IPS-18c (cell line): ENCODE data around the gene SCUBE3.

Experiments
- H3K4me3 ChIP-seq: 2 replicates; pipeline ENCODE4 v1.7.0; 2013; ENCODE audit warnings: low read depth, mild to moderate bottlenecking, low read length, moderate library complexity; ENCODE audit not compliant: insufficient read depth
- H3K9me3 ChIP-seq: one replicate; pipeline ENCODE4 v1.6.1; 2013; ENCODE audit warnings: mild to moderate bottlenecking, low read length, moderate library complexity; ENCODE audit not compliant: control insufficient read depth, insufficient read depth

SCUBE3 gene

DNA sequence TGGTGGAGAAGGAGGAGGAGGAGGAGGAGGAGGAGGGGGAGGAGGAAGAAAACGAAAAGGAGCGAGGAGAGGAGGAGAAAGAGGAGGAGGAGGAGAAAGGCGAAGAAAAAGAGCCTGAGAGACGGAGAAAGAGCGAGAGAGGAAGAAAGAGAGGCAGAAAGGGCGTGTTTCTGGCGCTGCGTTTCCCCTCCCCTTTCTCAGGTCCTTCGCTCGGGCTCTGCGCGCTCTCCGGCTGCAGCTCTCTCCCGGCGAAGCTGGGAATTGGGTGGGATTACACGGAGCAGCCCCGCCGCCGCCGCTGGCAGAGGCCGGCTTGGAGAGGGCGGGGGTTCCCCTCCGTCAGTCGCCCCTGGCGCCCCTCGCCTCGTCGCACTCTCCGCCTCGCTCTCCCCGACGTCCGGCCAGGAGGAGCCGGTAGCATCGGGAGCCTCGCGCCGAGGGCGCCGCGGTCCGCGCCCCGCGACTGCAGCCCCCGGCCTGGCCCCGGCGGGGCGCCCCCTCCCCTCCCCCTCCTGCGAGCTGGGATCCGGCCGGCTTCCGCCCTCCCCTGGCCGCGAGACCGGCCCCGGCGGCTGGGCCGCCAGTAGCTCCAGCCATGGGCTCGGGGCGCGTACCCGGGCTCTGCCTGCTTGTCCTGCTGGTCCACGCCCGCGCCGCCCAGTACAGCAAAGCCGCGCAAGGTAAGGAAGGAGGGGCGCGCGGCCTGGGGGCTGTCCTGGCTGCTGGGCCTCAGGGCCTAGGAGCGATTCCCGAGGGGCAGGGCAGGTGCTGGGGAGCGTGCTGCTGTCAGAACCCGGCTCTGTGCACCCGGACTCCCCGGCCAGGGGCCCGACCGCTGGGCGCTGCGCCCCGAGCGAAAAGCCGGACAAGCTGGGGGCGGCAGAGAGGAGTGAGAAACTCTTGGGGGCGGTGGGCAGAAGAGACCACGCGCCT lies at the start of gene SCUBE3:
TSS of gene SCUBE3 (plus strand) at position 133 of the 933 bp plus-strand sequence. CDS start at position 596, 463 bp downstream.
- Histone ChIP-seq H3K4me3 (peak within 1 kb of the TSS; percentile 64), H3K9me3 (no peaks in the 10 kb centered on the region)

DNA sequence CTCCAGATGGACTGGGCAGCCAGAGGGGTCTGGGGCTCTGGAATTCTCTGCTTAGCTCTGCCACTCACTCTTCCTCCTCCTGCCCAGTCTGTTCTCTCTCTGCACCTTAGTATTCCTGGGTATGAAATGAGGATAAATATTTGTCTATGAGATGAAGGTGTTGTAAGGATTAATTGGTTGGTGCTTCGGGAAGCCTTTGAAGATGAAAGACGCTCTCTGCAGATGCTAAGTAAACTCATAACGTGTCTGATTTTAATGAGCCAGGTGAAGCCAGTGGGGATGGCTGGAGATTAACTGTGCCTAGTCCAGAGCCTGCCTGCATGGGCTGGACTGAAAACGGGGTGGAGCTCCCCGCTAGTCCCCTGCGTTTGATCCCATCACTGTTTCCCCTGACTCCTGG lies 49.5 kb upstream of the SCUBE3 start:
- Histone ChIP-seq H3K9me3 (no peaks in the 10 kb centered on the region), H3K4me3 (no peak overlapping the region)

DNA sequence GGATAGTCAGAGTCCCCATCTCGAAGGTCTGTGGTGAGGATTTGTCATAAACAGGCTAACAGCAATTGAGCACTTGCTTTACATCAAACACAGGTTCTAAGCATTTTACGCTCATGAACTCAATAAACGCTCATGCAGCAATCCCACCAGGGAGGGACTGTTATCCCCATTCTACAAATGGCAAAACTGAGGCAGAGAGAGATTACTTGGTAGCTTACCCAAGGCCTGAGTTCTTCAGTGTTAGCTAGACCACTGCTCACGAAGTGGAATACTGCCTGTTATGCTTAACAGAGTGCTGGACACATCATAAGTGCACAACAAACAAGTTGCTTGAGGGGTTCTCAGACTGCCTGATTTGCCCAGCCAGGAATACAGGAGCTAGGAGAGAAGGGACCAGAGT lies 48.9 kb upstream of the SCUBE3 start:
- Histone ChIP-seq H3K9me3 (no peaks in the 10 kb centered on the region), H3K4me3 (no peak overlapping the region)

DNA sequence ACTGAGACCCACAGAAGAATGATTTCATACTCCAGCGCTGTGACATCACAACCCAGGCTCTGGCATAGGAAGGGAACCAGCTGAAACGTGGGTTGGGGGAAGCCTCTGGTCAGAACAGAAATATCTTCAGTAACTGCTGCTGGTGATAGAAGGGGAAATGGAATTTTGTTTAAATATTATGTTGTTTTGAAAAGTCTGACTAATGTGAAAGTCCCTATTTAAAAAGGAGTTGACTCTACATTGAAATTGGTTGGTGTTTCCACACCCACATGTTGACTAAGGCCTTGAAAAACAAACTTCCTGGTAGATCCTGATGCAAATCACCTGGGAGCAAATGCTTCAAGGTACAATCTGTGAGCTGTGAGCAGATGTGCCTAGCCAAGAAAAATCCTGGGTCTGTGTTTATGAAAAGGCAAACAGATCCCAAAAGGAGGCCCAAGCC lies 48.1 kb upstream of the SCUBE3 start:
- Histone ChIP-seq H3K9me3 (no peaks in the 10 kb centered on the region), H3K4me3 (no peak overlapping the region)

DNA sequence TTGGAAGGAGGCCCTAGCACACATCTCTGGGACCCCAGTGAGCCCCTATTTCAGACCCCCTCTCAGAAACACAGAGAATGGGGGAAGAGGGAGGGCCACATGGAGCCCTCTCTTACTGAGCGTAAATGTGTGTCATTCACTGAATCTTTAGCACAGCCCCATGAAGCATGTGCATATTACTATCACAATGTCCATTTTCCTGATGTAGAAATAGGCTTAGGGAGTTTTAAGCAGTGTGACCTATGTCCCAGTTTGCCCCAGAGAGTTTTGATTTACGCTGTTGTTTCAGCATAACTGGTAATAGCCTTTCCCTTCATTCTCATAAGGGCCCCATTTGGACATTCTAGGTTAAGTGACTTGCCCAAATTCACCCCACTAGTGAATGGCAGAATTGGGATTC lies 47.6 kb upstream of the SCUBE3 start:
- H3K4me3 ChIP-seq = no peak overlapping the region

DNA sequence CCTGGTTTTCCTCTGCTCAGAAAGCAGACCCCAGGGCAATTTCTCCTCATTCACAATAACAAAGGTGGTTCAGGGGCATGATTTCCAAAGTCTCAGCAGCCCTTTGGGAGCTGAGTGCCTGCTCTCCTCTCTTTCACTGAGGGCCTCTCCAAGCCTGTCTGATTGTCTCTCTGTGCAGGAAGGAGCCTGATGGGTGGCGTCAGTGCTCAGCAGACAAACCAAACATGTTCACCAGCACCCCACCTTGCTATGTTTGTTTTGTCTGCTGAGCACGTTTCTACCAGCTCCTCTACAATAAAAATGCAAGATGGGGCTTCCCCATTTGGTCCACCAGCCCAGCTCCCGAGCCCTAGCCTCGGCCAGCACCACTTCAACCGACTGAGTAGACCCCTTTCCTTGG lies 47.2 kb upstream of the SCUBE3 start:
- Histone ChIP-seq H3K4me3 (no peak overlapping the region), H3K9me3 (peaks cover 3% of the 10 kb centered on the region)

More for the DNA sequence above, 47.6 kb upstream of the SCUBE3 start:
- no peaks in the 10 kb centered on the region for H3K9me3 ChIP-seq

DNA sequence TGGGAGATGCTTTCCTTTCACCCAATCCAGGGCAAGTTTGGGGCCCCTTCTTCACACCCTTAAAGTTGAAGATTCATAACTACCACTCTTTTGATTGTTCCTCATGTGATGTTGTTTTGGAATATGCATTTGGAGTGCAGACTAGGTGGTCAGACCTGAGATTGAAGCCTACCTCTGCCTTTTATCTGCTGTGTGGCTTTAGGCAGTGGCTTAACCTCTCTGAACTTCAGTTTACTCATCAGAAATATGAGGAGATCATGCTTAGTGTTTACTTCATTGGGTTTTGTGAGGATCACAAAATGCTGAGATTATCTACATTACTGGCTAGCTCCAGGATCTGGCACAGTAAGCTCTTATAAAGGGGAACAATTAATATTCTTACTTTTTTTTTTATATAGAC lies 46.3 kb upstream of the SCUBE3 start:
- H3K4me3 ChIP-seq = no peak overlapping the region
- peaks cover 4% of the 10 kb centered on the region for H3K9me3 ChIP-seq

DNA sequence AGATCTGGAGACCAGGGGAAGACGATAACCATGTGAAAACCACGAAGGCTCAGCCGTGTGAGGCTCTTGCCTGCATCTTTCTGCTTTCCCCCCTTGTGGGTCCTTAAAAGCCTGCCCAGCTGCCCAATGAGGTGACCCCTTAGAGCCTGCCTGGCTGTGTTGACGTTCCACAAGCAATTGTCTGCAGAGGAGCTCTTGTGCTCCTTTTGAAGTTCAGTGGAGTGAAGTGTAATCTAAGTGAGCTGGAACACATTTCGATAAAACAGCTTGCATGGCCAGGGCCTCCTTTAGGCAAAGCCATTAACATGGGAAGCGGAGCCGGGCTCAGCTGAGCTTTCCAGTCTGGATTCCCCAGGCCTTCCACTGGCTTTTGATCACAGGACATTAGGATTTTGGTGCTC lies 45.3 kb upstream of the SCUBE3 start:
- H3K4me3 ChIP-seq = no peak overlapping the region
- H3K9me3 ChIP-seq = peaks cover 4% of the 10 kb centered on the region

DNA sequence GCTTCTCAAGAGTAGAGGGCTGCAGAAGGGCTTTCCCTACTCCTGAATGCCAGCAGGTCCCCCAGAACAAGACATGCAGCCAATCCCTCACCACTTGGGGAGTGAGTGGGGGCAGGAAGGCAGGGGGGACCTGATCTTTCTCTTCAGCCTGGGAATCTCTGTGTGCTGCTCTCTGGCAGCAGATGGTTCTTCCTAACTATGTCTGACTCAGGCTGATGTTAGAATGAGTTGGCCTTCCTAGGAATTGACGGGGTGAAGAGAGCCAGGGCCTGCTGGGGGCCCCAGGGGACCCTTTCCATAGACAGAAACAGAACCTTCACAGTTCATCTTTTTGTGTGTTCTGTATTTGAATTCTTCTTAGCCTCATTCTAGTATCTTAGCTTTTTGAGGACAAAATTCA lies 43.6 kb upstream of the SCUBE3 start:
- Histone ChIP-seq H3K4me3 (no peak overlapping the region), H3K9me3 (peaks cover 4% of the 10 kb centered on the region)

DNA sequence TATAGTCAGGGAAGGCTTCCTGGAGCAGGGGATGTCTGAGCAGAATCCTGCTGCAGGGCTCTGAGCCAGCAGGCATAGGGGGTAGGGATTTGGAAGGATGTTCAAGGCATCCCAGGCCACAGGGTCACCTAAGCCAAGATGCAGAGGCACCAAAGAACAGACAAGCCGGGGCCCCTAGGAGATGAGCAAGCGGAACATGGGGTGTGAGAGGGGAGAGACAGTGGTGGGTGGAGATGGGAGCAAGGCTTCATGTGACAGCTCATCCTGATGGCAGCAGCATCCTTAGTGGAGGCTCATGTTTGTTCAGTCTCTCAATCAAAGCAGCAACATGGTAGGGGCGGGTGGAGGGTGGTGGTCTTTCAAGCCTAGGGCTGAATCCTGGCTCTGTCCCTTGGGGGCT lies 42.9 kb upstream of the SCUBE3 start:
- peaks cover 4% of the 10 kb centered on the region for H3K9me3 ChIP-seq

DNA sequence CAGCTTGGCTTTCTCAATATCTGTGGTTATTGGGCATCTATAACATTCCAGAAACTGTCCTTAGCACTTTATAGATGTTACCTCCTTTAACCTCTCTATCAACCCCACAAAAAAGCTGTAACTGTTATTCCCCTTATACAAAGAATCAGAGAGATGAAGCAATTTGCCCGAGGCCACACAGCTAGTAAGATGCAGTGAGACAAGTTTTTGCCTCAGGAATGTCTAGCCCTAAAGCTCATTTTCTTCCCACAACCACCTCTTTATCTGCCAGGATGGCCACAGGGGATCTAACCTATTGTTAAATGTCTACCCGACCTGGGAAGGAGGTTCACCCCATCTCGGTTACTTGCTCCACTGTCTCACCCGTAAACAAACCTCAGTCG lies 40.7 kb upstream of the SCUBE3 start:
- Histone ChIP-seq H3K4me3 (no peak overlapping the region), H3K9me3 (peaks cover 4% of the 10 kb centered on the region)

More for the DNA sequence above, 42.9 kb upstream of the SCUBE3 start:
- no peak overlapping the region for H3K4me3 ChIP-seq

DNA sequence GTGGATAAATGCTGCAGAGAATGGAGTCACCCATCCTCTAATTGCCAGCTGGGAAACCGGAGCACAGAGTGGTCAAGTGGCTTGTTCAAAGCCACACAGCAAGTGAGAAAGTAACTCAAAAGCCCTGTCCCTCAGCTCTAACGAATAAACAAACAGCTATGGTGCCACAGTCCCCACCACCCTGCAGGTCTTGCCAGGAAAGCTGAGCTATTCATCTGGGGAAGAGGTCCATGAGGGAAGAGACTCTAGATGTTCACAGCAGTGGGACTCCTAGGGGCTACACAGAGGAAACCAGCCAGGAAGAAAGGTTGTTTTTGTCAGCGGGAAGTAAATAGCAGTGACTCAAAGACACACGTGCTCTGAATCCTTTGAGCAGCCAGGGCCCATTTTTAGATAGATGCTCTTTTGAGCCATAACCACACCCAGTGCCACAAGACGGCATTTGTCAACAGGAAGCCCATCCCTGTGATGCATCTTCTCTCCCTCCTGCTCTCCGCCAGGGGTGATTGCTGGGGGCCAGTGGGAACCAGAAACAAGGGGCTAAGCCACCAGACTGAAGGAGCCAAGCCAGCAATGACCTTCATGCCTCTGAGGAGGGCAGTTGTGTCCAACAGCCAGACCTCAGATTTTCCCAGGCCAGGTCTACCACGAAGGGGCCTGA lies 40.2 kb upstream of the SCUBE3 start:
- H3K4me3 ChIP-seq = no peak overlapping the region
- H3K9me3 ChIP-seq = peaks cover 4% of the 10 kb centered on the region

DNA sequence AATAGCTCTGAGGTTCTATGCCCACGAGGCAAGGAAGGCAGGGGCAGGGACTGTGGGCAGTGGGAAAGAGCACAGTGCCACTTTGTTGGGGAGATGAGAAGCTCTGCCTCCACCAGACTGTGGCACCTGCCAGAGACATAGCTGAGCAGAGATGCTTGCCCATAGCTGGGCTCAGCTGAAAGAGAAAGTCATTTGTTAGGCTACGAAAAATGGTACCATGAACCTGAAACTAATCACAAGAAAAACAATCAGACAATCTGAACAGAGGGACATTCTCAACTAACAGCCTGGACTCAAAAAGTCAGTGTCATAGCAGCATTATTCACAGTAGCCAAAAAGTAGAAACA lies 39.7 kb upstream of the SCUBE3 start:
- H3K9me3 ChIP-seq = peaks cover 4% of the 10 kb centered on the region
- H3K4me3 ChIP-seq = no peak overlapping the region

DNA sequence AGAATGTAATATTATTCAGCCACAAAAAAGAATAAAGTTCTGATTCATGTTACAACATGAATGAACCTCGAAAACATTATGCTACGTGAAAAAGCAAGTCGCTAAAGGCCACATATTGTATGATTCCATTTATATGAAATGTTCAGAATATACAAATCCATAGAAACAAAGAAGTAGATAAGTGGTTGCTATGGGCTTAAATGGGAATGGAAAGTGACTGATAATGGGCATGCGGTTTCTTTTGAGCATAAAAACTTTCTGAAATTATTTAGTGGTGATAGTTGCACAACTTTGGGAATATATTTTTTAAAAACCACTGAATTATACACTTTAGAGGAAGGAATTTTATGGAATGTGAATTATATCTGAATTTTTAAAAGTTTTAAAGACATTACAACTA lies 39.3 kb upstream of the SCUBE3 start:
- Histone ChIP-seq H3K4me3 (no peak overlapping the region), H3K9me3 (peaks cover 4% of the 10 kb centered on the region)

DNA sequence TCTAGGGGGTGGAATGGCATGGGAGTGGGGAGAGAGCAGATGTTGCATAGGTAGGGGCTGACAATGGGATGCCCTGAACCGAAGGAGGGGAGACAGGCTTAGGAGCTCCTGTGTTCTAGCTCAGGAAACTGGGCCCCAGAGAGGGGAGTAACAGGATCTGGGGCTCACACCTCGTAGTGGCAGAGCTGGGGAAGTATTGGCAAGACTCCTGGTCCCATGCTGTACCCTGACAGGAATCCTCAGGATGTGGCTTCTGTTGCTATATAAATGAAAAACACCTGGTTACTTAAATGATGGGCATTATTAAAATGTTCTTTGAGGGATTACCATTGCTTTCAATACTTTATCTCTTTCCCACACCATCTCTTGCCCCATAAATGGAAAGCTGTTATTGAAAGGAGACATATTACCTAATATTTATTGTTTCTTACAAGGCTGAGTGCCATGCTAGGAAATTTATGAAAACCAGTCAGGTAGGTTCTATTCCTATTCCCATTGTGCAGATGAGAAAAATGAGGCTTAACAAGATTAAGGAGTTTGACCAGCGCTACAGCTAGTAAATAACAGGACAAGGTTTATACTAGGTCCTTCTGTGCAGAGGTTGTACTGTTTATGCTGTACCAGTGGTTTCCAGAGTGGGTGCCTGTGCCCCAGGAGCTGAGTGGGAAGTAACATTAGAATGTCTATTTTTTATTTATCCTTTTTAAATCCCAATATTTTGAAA lies 37.3 kb upstream of the SCUBE3 start:
- H3K4me3 ChIP-seq = no peak overlapping the region
- peaks cover under 1% of the 10 kb centered on the region for H3K9me3 ChIP-seq

DNA sequence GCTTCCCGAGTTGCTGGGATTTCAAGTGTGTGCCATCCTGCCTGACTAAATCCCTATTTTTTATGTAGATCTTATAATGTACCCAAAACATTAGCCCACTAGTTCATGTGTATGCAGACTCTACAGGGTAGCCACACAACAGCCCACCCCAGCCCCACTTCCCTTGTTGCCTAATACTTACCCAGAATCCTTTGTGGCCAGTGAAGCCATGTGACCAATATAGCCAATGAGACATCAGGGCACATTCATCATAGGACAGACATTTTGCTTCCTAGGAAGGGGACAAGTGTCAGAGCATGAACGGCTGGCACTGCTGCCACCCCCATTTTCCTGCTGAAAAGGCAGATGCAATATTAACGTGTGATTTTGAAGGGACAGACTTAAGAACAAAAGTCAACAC lies 36.6 kb upstream of the SCUBE3 start:
- no peak overlapping the region for H3K4me3 ChIP-seq
- H3K9me3 ChIP-seq = no peaks in the 10 kb centered on the region

DNA sequence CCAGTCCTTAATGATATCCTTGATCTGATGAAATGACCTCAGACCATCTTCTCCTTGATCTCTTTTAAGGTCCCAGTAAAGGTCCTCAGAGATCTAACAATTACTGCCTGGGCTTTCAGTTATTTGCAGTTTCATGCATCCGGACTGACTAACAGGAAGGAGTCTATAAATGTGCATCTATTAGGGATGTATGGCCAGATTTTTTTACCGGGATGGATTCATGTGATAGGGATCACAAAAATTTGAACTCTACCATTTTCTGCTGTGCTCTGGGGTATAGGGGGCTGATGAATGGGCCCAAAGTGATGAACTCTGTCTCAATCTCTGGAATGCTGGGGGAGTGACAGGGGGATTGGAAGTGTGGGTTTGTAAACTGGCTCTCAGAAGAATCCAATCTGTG lies 36.2 kb upstream of the SCUBE3 start:
- Histone ChIP-seq H3K4me3 (no peak overlapping the region), H3K9me3 (no peaks in the 10 kb centered on the region)

DNA sequence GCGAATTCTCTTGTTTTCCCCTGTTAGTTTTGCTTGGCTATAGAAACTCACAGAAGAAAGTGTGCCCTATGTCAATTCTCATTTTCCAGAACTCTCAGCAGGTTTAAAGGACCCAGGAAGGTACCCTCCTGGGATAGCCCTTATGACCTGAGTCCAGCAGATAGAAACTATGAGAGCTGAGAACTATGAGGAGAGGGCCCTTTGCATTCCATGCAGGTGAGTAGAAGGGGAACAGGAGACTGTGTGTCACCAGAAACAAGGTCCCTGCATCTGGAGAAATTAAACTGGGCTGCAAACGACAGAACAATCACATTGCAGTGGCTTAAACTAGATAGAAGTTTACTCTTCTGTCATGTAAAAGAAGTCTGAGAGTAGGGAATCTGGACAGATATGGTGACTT lies 35.7 kb upstream of the SCUBE3 start:
- H3K4me3 ChIP-seq = no peak overlapping the region
- H3K9me3 ChIP-seq = no peaks in the 10 kb centered on the region
